LNCAP (cell line): ENCODE measurements around the gene SPON1.

ENCODE experiments used
- TF ChIP-seq, protein P1 (sequence below): fragments of 450-650 bp; IDR thresholded peaks from 2 replicates; pipeline ENCODE4 v1.5.1; 2017; ENCODE audit warnings: mild to moderate bottlenecking

Gene SPON1

DNA sequence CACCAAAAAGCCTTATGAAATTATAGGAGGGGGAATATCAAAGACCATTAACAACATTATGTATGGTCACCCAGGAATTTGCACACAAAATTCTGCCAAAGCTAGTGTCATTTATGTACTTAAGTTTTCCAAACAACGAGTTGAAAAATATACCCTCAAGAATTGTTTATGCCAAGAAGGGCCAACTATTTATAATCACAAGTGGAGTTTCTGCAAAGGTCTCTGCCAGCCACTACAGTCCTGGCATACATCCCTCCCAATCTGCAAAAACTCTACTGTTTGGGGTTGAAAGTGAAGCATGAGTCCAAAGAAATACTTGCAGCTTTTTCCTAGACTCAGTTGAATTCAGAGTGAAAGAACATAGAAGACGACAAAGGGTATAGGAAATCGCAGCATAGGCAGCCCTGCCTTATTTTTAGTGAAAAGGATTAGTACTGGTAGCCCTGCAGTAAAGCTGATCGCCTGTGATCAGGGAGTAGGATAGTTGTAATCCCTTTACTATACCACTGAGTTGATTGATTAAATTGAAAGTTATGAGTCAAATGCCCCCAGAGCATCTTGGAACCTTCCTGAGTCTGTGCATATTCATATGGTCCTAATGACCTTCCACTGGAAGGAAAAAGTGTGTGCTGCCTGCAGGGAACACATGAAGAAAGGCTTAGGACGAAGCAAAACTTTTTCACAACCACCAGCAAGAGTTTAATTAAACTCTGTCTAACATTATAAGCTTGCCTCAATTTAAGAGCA lies 144.0 kb downstream of the SPON1 start:
- TF ChIP-seq, protein P1, sequence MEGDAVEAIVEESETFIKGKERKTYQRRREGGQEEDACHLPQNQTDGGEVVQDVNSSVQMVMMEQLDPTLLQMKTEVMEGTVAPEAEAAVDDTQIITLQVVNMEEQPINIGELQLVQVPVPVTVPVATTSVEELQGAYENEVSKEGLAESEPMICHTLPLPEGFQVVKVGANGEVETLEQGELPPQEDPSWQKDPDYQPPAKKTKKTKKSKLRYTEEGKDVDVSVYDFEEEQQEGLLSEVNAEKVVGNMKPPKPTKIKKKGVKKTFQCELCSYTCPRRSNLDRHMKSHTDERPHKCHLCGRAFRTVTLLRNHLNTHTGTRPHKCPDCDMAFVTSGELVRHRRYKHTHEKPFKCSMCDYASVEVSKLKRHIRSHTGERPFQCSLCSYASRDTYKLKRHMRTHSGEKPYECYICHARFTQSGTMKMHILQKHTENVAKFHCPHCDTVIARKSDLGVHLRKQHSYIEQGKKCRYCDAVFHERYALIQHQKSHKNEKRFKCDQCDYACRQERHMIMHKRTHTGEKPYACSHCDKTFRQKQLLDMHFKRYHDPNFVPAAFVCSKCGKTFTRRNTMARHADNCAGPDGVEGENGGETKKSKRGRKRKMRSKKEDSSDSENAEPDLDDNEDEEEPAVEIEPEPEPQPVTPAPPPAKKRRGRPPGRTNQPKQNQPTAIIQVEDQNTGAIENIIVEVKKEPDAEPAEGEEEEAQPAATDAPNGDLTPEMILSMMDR: no peak

- TF ChIP-seq, protein P1: no peak
These were observed 144.5 kb downstream of the SPON1 start for GRCh38 chr11:14107050-14107430.

DNA sequence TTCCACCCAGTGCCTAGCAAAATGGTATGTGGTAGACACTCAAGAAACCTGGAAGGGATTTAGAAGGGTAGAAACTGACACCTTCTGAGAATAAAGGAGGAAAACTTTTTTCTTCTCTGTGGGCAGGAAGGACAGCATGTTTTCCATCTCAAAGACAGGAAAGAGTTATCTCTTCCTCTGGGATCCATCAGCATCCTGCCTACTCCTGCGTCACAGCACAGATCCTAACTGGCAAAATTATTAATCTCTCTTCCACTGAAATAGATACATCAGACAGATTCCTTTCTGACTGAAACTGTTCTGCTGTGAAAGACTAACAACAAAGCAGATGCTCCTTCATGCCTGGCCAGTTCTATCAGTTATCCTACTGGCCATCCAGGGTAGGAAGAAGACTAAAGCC lies 147.2 kb downstream of the SPON1 start:
- TF ChIP-seq, protein P1: no peak

- TF ChIP-seq, protein P1: no peak
These were observed 148.1 kb downstream of the SPON1 start for GRCh38 chr11:14110629-14111028.

GRCh38 chr11:14111496-14111895 lies 149.0 kb downstream of the SPON1 start:
- TF ChIP-seq, protein P1: no peak

- TF ChIP-seq, protein P1: no peak
These were observed 150.2 kb downstream of the SPON1 start for GRCh38 chr11:14112721-14113120.

- TF ChIP-seq, protein P1: no peak
These were observed 151.7 kb downstream of the SPON1 start for GRCh38 chr11:14114269-14114668.

DNA sequence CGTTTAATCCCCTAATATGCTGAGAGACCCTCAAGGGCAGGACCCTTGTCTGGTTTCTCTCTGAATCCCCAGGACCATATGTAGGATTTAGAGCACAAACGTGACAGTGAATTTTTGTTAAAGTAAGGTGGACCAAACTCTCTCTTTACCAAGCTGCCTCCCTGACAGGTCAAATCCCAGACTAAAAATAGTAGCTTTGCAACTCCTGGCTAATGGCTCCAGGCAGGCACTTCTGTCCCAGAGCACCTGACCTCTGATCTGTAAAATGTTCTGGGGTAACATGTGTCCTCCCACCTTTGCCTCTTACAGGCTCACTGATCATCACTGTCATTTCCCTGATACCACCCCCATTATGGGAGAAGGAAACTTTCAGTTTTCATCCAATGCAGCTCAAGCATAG lies 152.3 kb downstream of the SPON1 start:
- TF ChIP-seq, protein P1: no peak
